OCI-LY7 (cell line): ENCODE measurements around the gene CACNG5. TPM values are rescaled to one million over a fixed set of nuclear protein-coding genes. Genes with fewer than 3 reads are reported as not detected.

Experiments
- BruUV-seq: library from RNA; stranded (reverse); fragments of 400-500 nt; replicated peaks from 2 replicates; lab custom pipeline; 2021; lab: Mats Ljungman, UMichigan
- CTCF ChIA-PET: fragments of 300-600 bp; sonication (Branson Sonifier 250); formaldehyde crosslinking; loops from one replicate; lab custom pipeline; 2022; ENCODE audit warnings: antibody characterized with exemption; ENCODE audit not compliant: unreplicated experiment; lab: Charles Lee
- POLR2A ChIA-PET: fragments of 300-600 bp; sonication (Branson Sonifier 250); formaldehyde crosslinking; loops from one replicate; lab custom pipeline; 2022; ENCODE audit warnings: antibody characterized with exemption; lab: Charles Lee
- DNase-seq: peaks from one replicate; pipeline ENCODE4 v3.0.0-alpha.2; 2015; ENCODE audit warnings: low spot score
- H2AFZ ChIP-seq: fragments of 200-600 bp; sonication (generic), shearing (Covaris generic); 2 replicates; pipeline ENCODE4 v1.6.1; 2014; ENCODE audit warnings: mild to moderate bottlenecking, antibody characterized with exemption, low read length, moderate library complexity
- H3K27ac ChIP-seq: fragments of 200-600 bp; sonication (generic); 2 replicates; pipeline ENCODE4 v1.5.1; 2014; ENCODE audit warnings: mixed run types, low read depth, mild to moderate bottlenecking, moderate library complexity, low read length, inconsistent platforms; ENCODE audit not compliant: poor library complexity, severe bottlenecking
- H3K36me3 ChIP-seq: fragments of 200-600 bp; sonication (generic); 2 replicates; pipeline ENCODE4 v1.6.1; 2014; ENCODE audit warnings: mild to moderate bottlenecking, antibody characterized with exemption, low read length, moderate library complexity, mixed read lengths; ENCODE audit not compliant: insufficient read depth
- H3K4me1 ChIP-seq: fragments of 200-600 bp; sonication (generic); 2 replicates; pipeline ENCODE4 v1.5.1; 2014; ENCODE audit warnings: mild to moderate bottlenecking, low read length; ENCODE audit not compliant: insufficient read depth, poor library complexity, severe bottlenecking
- H3K4me2 ChIP-seq: fragments of 200-600 bp; sonication (generic); 2 replicates; pipeline ENCODE4 v1.6.1; 2014; ENCODE audit warnings: mild to moderate bottlenecking, low read length
- H3K4me3 ChIP-seq: fragments of 200-600 bp; sonication (generic); 2 replicates; pipeline ENCODE4 v1.5.1; 2014; ENCODE audit warnings: mild to moderate bottlenecking, low read depth, low read length; ENCODE audit not compliant: poor library complexity, severe bottlenecking
- H3K79me2 ChIP-seq: fragments of 200-600 bp; sonication (generic); 2 replicates; pipeline ENCODE4 v1.6.1; 2016; ENCODE audit warnings: low read depth, mild to moderate bottlenecking, low read length, moderate library complexity, mixed read lengths; ENCODE audit not compliant: insufficient read depth
- H3K9me2 ChIP-seq: fragments of 200-600 bp; sonication (generic); 2 replicates; pipeline ENCODE4 v1.6.1; 2016; ENCODE audit warnings: mild to moderate bottlenecking, low read length, mixed read lengths; ENCODE audit not compliant: insufficient read depth
- H3K9me3 ChIP-seq: fragments of 200-600 bp; sonication (generic); 2 replicates; pipeline ENCODE4 v1.6.1; 2014; ENCODE audit warnings: mild to moderate bottlenecking, mixed run types, low read length, mixed read lengths
- H4K20me1 ChIP-seq: fragments of 200-600 bp; sonication (generic); 2 replicates; pipeline ENCODE4 v1.6.1; 2014; ENCODE audit warnings: mild to moderate bottlenecking, antibody characterized with exemption, low read length, moderate library complexity, mixed read lengths; ENCODE audit not compliant: insufficient read depth
- EZH2phosphoT487 ChIP-seq: fragments of 200-600 bp; sonication (generic); IDR thresholded peaks from 2 replicates; pipeline ENCODE4 v1.6.1; 2018; ENCODE audit warnings: low read depth, borderline replicate concordance, mild to moderate bottlenecking, mixed run types, antibody characterized with exemption, low read length, moderate library complexity, mixed read lengths
- intact Hi-C: fragments of 100-400 bp; cut with micrococcal nuclease; formaldehyde crosslinking; loops from one replicate; pipeline ENCODE4 v1.10.0; 2022; ENCODE audit not compliant: unreplicated experiment
- microRNA-seq: library from miRNA; unstranded; fragments of <30 nt; microRNA quantifications from one replicate; pipeline ENCODE4 v1.2.0, GENCODE V29; 2022; ENCODE audit warnings: borderline replicate concordance
- small RNA-seq: library from RNA; depleted of rRNA; stranded (forward); fragments of <200 nt; gene quantifications from one replicate; pipeline ENCODE3, GENCODE V24; 2014
- total RNA-seq, 2 experiments: library from RNA; depleted of rRNA in 1 of 2; stranded (reverse); fragments of >200 nt in 1 of 2; shearing (Covaris generic) in 1 of 2; gene quantifications; 2 replicates each; pipeline ENCODE4 v1.2.3, GENCODE V29; 2014 to 2022
- TF ChIP-seq, protein P1 (sequence below): fragments of 200-600 bp; sonication (generic); conservative IDR thresholded peaks from 2 replicates; pipeline ENCODE4 v1.5.1; 2014; ENCODE audit warnings: mild to moderate bottlenecking, antibody characterized with exemption, low read length, moderate library complexity, mixed read lengths

The CACNG5 gene
- total RNA-seq, 2 experiments from 2014 or later: not detected

DNA sequence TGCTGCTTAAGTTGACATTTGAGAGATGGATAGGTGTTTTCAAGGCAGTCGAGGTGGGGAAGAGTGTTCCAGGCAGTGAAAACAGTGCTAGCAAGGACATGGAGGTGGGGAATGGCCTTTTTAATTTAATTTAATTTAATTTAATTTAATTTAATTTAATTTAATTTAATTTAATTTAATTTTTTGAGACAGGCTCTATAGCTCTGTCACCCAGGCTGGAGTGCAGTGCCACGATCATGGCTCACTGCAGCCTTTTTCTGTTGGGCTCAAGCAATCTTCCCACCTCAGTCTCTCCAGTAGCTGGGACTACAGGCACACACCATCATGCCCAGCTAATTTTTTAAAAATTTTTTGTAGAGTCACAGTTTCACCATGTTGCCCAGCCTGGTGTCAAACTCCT is 97.4 kb downstream of the CACNG5 start:
- Histone ChIP-seq H3K9me3 (no peaks in the 10 kb centered on the region), H3K4me1 (no peaks in the 10 kb centered on the region), H3K4me3 (no peak overlapping the region), H3K36me3 (no peaks in the 10 kb centered on the region), H2AFZ (no peak overlapping the region), H3K27ac (no peak overlapping the region), H3K4me2 (no peak overlapping the region), H3K79me2 (no peaks in the 10 kb centered on the region), H4K20me1 (no peaks in the 10 kb centered on the region), H3K9me2 (no peaks in the 10 kb centered on the region)
- no TSS peak for BruUV-seq
- TF ChIP-seq, protein P1, sequence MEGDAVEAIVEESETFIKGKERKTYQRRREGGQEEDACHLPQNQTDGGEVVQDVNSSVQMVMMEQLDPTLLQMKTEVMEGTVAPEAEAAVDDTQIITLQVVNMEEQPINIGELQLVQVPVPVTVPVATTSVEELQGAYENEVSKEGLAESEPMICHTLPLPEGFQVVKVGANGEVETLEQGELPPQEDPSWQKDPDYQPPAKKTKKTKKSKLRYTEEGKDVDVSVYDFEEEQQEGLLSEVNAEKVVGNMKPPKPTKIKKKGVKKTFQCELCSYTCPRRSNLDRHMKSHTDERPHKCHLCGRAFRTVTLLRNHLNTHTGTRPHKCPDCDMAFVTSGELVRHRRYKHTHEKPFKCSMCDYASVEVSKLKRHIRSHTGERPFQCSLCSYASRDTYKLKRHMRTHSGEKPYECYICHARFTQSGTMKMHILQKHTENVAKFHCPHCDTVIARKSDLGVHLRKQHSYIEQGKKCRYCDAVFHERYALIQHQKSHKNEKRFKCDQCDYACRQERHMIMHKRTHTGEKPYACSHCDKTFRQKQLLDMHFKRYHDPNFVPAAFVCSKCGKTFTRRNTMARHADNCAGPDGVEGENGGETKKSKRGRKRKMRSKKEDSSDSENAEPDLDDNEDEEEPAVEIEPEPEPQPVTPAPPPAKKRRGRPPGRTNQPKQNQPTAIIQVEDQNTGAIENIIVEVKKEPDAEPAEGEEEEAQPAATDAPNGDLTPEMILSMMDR: no peak
- TF ChIP-seq EZH2phosphoT487: no peak
- ChIA-PET CTCF (no interaction called here), POLR2A (no interaction called here)
- intact Hi-C loops: no loop called here
- DNase-seq: no peak

DNA sequence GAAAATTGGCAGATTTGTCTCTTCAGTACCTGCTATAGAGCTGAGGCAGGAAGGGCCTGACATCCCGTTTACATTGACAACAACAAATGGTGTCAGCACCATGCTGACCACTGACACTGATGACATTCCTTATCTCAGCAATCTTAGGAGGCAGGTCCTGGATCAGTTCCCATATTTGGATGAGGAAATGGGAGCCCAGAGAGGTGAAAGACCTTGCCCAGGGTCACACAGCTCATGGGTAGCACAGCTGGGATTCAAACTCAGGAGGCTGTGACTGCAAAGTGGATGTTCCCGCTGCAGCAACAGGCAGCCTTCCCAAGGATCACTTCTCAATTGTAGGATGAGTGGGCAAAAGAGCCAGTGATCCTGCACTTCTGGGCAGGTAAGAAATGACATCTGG is 99.1 kb downstream of the CACNG5 start:
- TF ChIP-seq, protein P1: no peak
- TF ChIP-seq EZH2phosphoT487: no peak
- no TSS peak for BruUV-seq
- Histone ChIP-seq H3K36me3 (no peaks in the 10 kb centered on the region), H3K4me2 (no peak overlapping the region), H3K9me2 (no peaks in the 10 kb centered on the region), H3K27ac (no peak overlapping the region), H3K4me3 (no peak overlapping the region), H3K4me1 (no peaks in the 10 kb centered on the region), H3K79me2 (no peaks in the 10 kb centered on the region), H3K9me3 (no peaks in the 10 kb centered on the region), H2AFZ (no peak overlapping the region), H4K20me1 (no peaks in the 10 kb centered on the region)
- DNase-seq: no peak
- intact Hi-C loops: no loop called here
- CTCF ChIA-PET: interaction anchor here (0.6 kb wide), 1 partner anchor 8 kb away, joined by 4 read pairs; no protein-coding TSS in a partner anchor
- POLR2A ChIA-PET: no interaction called here

Small RNA genes lying within 50 kb of the gene (microRNA-seq; reads per million reads assigned to microRNA genes)
- not detected for gene MIR634

Small RNA genes lying within 50 kb of the gene (small RNA-seq; reads per million reads assigned to genes)
- gene MIR634 (not detected), gene RNA5SP446 (not detected)

Other genes with a start within 250 kb of the CACNG5 start
- gene CACNG4, start 129.6 kb downstream of the CACNG5 start, total RNA-seq (2014; rRNA removed; shearing (Covaris generic)): not detected in 2 replicates
- not detected in 2 replicates for gene CACNG4, start 129.6 kb downstream of the CACNG5 start, total RNA-seq (2022)
- not detected in 2 replicates for gene CACNG1, start 209.4 kb downstream of the CACNG5 start, total RNA-seq (2014; rRNA removed; shearing (Covaris generic))
- not detected in 2 replicates for gene CACNG1, start 209.4 kb downstream of the CACNG5 start, total RNA-seq (2022)